Measurements from ENCODE around the gene ENO1. TPM values are rescaled to one million over a fixed set of nuclear protein-coding genes. Genes with fewer than 3 reads are reported as not detected.

ENO1 gene
- total and polyA plus RNA-seq, 9 of the 15 experiments (the other 6 are each of a cell fraction or from before 2014, with no cell fraction given), result 2,249 to 7,472 (median 2,868) TPM

DNA sequence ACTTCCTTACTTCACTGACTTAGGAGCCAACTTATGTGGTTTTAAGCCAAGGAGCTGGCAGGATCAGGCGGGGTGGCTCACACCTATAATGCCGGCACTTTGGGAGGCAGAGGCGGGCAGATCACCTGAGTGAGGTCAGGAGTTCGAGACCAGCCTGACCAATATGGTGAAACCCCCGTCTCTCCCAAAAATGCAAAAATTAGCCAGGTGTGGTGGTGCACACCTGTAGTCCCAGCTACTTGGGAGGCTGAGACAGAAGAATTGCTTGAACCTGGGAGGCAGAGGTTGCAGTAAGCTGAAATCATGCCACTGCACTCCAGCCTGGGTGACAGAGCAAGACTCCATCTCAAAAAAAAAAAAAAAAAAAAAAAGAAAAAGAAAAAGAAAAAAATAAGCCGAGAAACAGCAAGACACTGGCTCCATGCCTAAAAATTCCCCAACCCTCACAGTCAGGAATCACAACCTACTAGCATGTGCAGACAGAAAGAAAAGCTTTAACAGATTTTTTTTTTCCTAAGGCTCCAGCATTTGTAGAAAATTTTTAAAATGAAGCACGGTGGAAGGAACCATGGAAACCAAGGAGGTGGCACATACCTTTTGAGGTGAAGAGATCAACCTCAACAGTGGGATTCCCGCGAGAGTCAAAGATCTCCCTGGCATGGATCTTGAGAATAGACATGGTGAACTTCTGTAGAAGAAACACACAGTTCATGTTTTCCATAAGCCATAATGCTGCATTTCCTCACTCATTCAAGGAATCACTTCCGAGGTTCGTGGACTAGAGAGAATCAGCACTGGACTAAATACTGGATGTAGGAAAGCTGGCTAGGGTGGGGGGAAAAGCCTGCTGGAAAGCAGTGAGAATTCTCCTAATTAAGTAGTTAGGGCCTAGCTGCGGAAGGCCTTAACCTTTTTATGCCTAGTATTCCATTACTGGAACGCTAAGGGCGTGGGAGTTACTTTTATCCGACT is 4.0 kb downstream of the ENO1 start (continued):
- TF ChIP-seq ZNF609 (CRISPR knock-in tag; IDR thresholded peaks at IDR 0.05; ENCODE audit: borderline replicate concordance) (no peak), SP2 (IDR thresholded peaks at IDR 0.05; ENCODE audit: extremely low read depth, low read depth, low read length, poor library complexity, severe bottlenecking) (no peak), POLR2AphosphoS5 (IDR thresholded peaks at IDR 0.05; ENCODE audit: control insufficient read depth, insufficient read depth, low read depth, low read length) (peak; percentile 42; the same call in 1 of the 2 replicates), SIRT6 (IDR thresholded peaks at IDR 0.05; ENCODE audit: low read depth, low read length) (no peak), ZNF512 (tag; IDR thresholded peaks at IDR 0.05) (0 out of 2 replicates have a peak, but pooled peaks have one; percentile 34), ZKSCAN3 (CRISPR knock-in tag; IDR thresholded peaks at IDR 0.05) (no peak), SMARCA5 (IDR thresholded peaks at IDR 0.05) (peak; percentile 14; the same call in 1 of the 2 replicates), CBX2 (IDR thresholded peaks at IDR 0.05; ENCODE audit: insufficient read depth, low read length, poor library complexity, severe bottlenecking) (no peak)
- TF ChIP-seq, protein P1, sequence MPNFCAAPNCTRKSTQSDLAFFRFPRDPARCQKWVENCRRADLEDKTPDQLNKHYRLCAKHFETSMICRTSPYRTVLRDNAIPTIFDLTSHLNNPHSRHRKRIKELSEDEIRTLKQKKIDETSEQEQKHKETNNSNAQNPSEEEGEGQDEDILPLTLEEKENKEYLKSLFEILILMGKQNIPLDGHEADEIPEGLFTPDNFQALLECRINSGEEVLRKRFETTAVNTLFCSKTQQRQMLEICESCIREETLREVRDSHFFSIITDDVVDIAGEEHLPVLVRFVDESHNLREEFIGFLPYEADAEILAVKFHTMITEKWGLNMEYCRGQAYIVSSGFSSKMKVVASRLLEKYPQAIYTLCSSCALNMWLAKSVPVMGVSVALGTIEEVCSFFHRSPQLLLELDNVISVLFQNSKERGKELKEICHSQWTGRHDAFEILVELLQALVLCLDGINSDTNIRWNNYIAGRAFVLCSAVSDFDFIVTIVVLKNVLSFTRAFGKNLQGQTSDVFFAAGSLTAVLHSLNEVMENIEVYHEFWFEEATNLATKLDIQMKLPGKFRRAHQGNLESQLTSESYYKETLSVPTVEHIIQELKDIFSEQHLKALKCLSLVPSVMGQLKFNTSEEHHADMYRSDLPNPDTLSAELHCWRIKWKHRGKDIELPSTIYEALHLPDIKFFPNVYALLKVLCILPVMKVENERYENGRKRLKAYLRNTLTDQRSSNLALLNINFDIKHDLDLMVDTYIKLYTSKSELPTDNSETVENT (CRISPR knock-in tag; IDR thresholded peaks at IDR 0.05), result no peak
